Activated T-cell treated with anti-CD3 and anti-CD28 coated beads, Interleukin-2, amount 50 U/mL, for 4 hours (primary cell): ENCODE results near the gene TMEM132D. TPM values are rescaled to one million over a fixed set of nuclear protein-coding genes. Genes with fewer than 3 reads are reported as not detected.

Source experiments
- ATAC-seq, 2 donors: fragments of 200-7000 bp; cut with Tn5 transposase; one replicate each; pipeline ENCODE4 v1.10.0; 2021
- DNase-seq: peaks from one replicate; pipeline ENCODE4 v3.0.0-alpha.2; 2020
- H3K27me3 Mint-ChIP-seq: one replicate; pipeline ENCODE4 v1.8.0; 2021; ENCODE audit warnings: low read depth, mixed read lengths
- H3K36me3 Mint-ChIP-seq: one replicate; pipeline ENCODE4 v1.8.0; 2022; ENCODE audit warnings: mixed read lengths; ENCODE audit not compliant: insufficient read depth
- H3K4me1 Mint-ChIP-seq: one replicate; pipeline ENCODE4 v1.8.0; 2021; ENCODE audit warnings: low read depth, mixed read lengths
- H3K4me3 Mint-ChIP-seq: one replicate; pipeline ENCODE4 v1.8.0; 2021; ENCODE audit warnings: mild to moderate bottlenecking, moderate library complexity, mixed read lengths
- H3K9me3 Mint-ChIP-seq: one replicate; pipeline ENCODE4 v1.8.0; 2021; ENCODE audit warnings: mixed read lengths
- total RNA-seq, 3 donors: library from RNA; stranded (reverse); gene quantifications; one replicate each; pipeline ENCODE4 v1.2.1, GENCODE V29; 2021

Gene TMEM132D
- not detected for total RNA-seq

DNA sequence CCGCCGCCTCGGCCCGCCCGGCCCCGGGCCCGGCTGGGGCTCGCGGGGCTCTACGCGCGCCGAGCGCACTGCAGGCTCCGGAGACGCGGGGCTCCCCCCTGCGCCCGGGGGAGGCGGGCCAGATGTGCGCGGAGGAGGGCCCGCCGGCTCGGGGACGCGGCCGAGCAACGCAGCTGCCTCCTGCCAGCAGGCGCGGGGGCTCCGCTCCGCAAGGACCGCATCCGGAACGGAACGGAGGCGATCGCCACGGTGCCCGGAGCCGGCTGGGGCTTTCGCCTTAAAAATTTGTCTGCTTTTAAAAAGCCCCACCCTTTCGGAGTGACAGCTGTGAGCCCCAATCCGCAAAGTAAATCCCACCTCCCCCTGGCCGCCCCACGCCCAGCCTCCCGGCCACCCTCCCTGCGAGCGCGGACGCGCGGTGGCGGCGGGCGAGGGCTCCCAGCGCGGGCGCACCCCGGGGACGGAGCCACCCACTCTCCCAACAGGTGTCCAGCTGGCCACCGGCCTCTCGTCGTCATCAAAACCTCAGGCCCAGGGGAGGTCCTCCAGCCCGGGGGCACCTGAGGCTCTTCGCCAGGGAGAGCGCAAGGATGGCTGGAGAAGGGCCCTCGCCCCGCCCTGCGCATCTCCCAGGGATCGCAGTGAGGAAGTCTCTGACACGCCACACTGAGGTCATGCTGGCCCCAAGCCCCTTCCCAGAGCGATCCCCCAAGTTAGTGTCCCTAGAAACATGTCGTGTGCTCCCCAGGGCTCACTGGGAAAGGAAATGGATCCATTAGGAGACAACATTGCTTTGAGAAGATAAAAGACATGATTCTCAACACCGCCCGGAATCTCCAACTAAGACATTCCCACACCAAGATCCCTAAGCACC is at the start of gene TMEM132D:
Gene TMEM132D (minus strand): TSS at position 70 of the 874 bp plus-strand sequence.
- no peaks in the 10 kb centered on the region for H3K4me1 Mint-ChIP-seq
- no peak for ATAC-seq
- H3K36me3 Mint-ChIP-seq: no peaks in the 10 kb centered on the region
- H3K9me3 Mint-ChIP-seq: peaks cover 2% of the 10 kb centered on the region
- DNase-seq: no peak
- H3K27me3 Mint-ChIP-seq: peaks cover 36% of the 10 kb centered on the region
- H3K4me3 Mint-ChIP-seq: no peak within 1 kb of the TSS

- Mint-ChIP-seq H3K27me3 (no peaks in the 10 kb centered on the region), H3K4me1 (no peaks in the 10 kb centered on the region), H3K36me3 (no peaks in the 10 kb centered on the region), H3K9me3 (no peaks in the 10 kb centered on the region), H3K4me3 (no peak overlapping the region)
- no peak for ATAC-seq
- DNase-seq: no peak
These were observed 45.8 kb upstream of the TMEM132D start for GRCh38 chr12:129949651-129950050.

DNA sequence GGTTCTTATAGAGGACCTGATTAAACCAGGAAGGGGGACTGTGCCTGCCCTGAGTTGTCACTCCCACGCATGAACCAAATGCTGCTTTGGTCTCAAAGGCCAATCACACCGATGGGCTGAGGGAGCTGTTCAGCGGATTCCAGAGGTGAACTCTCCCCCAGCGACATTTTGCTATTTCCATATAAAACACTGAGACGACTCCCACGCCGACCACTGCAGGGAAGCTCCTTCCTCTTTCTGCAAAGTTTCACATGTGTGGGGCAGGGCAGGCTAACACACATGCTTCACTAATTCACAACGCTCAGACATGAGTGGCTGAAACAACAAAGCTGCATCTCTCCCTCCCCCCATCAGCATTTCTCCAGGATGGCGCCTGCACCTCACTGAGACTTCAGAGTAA is 37.8 kb upstream of the TMEM132D start:
- DNase-seq (no peak), ATAC-seq (no peak)
- Mint-ChIP-seq H3K4me3 (no peak overlapping the region), H3K9me3 (no peaks in the 10 kb centered on the region), H3K27me3 (no peaks in the 10 kb centered on the region), H3K4me1 (no peaks in the 10 kb centered on the region), H3K36me3 (no peaks in the 10 kb centered on the region)

DNA sequence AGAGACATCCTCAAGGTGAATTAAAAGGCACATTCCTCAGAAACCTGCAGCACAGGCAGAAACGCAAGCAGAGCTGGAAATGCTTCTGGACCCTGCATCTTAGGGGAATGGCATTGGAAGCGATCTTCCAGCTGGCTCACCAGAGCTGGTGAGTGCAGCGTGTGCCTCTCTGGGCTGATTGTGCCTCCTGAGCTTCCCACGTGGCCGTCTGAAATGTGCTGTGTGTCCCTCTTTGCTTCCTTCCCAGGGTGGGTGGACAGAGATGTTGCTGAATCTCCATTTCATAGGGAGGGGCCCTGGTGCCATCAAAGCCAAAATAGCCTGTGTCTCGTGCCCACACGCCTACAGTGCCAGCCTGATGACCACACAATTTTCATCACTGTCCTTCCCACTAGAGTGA is 34.3 kb upstream of the TMEM132D start:
- DNase-seq: no peak
- no peaks in the 10 kb centered on the region for H3K36me3 Mint-ChIP-seq
- H3K9me3 Mint-ChIP-seq: no peaks in the 10 kb centered on the region
- H3K27me3 Mint-ChIP-seq: no peaks in the 10 kb centered on the region
- H3K4me3 Mint-ChIP-seq: no peak overlapping the region
- no peak for ATAC-seq
- H3K4me1 Mint-ChIP-seq: no peaks in the 10 kb centered on the region

DNA sequence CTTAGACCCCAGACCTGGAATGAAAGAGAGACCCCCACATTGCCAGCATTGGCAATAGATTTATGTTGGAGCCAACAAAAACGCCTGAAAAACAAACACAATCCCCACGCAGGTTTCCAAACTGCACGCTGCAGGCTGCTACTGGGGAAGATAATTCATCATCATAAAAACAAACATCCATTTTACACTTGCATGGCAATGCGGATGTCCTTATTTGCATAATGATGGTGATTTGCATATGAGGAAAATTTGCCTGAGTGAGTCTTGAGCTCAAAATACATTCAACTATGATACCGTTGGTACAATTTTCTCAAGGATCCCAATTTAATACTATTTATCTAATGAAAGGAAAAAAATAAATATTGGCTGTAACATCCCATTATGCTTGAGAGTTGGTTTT is 33.6 kb upstream of the TMEM132D start:
- H3K36me3 Mint-ChIP-seq: no peaks in the 10 kb centered on the region
- H3K4me3 Mint-ChIP-seq: no peak overlapping the region
- H3K4me1 Mint-ChIP-seq: no peaks in the 10 kb centered on the region
- H3K27me3 Mint-ChIP-seq: no peaks in the 10 kb centered on the region
- no peak for DNase-seq
- no peak for ATAC-seq
- no peaks in the 10 kb centered on the region for H3K9me3 Mint-ChIP-seq

- Mint-ChIP-seq H3K27me3 (no peaks in the 10 kb centered on the region), H3K36me3 (no peaks in the 10 kb centered on the region), H3K4me1 (no peaks in the 10 kb centered on the region), H3K4me3 (no peak overlapping the region), H3K9me3 (peaks cover 17% of the 10 kb centered on the region)
- ATAC-seq: no peak
- no peak for DNase-seq
These were observed 24.8 kb upstream of the TMEM132D start for GRCh38 chr12:129928643-129929042.

DNA sequence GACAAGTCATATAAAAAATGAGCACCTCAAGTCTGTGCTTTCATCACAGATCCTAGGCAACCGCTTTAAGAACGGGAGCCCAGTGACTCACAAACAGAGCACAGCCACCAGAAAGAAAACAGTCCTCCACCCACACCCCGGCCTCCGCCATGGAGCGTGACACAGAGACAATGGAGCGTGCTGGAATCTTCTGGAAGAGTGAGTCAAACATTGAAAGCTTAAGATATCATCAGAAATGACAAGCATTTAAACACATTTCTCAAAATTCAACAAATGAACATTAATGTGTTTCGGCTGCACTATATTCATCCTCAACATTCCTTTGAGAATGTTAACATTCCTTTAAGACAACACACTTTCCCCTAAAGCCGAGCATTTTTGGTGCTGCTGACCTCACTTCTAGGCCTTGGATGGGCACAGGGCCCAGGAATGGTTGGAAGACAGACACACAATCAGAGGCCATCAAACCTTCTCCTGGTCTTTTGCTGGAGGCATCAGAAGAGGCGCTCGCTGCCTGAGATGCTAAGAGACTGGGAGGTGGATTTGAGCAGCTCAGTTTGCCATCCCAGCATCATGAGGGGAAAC is 23.6 kb upstream of the TMEM132D start:
- no peaks in the 10 kb centered on the region for H3K4me1 Mint-ChIP-seq
- ATAC-seq: no peak
- H3K27me3 Mint-ChIP-seq: no peaks in the 10 kb centered on the region
- H3K4me3 Mint-ChIP-seq: no peak overlapping the region
- DNase-seq: no peak
- H3K9me3 Mint-ChIP-seq: peaks cover 17% of the 10 kb centered on the region
- no peaks in the 10 kb centered on the region for H3K36me3 Mint-ChIP-seq

DNA sequence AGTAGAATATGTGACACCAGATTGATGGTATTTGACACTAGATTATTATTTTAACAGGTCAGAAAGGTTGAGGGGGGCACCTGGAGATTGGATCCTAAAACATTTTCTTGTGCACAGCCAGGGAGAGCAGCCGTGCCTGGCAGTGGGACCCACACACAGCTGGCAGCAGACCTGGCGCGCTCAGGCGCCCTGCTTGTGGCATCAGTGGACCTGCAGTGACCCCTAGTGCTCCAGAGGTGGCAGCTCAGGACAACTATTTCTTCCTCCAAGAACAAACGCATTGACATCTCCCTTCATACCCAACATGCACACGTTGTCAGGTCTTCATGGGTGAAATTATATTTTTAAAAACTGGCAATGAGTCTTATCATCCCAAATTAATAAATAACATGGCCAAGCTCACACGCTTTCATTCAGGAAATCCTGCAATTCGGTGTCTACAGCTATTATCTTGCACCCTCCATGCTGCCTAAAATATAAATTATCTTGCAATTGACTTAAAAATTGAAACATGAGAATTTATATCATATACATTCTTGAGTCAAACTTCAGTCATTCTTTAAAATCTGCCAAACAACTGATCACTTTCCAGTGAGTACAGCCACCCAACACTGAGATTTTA is 7.7 kb upstream of the TMEM132D start:
- Mint-ChIP-seq H3K9me3 (no peaks in the 10 kb centered on the region), H3K4me3 (no peak overlapping the region), H3K4me1 (no peaks in the 10 kb centered on the region), H3K36me3 (no peaks in the 10 kb centered on the region), H3K27me3 (no peaks in the 10 kb centered on the region)
- peak in 1 of 2 donors; percentile 48 for ATAC-seq
- no peak for DNase-seq

DNA sequence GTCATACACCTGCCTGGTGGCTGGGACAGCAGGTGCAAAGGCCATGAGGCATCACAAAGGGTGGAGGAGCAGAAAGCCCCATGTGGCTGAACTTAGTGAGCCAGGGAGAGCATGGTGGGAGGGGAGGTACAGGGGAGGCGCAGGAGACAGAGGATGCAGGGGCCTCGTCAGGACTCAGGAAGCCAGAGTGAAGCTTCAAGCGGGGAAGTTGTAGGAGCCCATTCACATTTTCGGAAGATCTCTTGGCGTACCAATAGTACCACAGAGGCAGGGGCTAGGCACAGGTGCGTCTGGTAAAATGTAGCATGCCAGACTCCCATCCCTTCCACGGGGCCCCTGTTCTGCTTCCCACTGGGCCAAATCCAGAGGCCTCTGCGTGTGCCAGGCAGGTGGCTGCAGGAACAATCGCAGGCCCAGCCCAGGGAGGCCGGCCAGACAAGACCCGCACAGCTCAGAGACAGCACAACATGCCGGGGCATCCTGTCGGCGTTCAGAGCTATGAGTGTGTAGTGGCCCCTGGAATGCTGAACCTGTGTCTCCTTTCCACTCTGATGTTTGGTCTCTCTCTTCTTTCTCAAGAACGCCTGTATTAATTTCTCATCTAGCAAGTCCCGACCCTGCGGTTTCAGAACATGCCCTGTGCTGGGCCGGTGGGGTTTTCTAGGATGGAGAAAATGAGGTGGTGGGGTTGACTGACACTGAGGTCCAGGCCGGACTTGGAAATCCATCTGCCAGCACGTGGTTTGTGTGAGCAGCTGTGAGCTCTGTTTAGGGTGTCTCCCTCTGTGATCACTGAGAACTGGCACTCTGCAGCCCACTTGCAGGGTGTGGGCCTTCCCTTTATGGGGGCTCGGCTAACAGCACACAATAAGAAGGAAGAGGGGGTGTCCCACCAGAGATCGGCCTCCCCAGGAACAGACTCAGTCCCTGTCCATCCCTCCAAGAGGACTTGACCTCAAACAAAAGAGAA is 5.5 kb upstream of the TMEM132D start:
- H3K9me3 Mint-ChIP-seq: no peaks in the 10 kb centered on the region
- ATAC-seq (no peak), DNase-seq (no peak)
- H3K27me3 Mint-ChIP-seq: peaks cover 17% of the 10 kb centered on the region
- H3K4me3 Mint-ChIP-seq: no peak overlapping the region
- no peaks in the 10 kb centered on the region for H3K36me3 Mint-ChIP-seq
- H3K4me1 Mint-ChIP-seq: no peaks in the 10 kb centered on the region

DNA sequence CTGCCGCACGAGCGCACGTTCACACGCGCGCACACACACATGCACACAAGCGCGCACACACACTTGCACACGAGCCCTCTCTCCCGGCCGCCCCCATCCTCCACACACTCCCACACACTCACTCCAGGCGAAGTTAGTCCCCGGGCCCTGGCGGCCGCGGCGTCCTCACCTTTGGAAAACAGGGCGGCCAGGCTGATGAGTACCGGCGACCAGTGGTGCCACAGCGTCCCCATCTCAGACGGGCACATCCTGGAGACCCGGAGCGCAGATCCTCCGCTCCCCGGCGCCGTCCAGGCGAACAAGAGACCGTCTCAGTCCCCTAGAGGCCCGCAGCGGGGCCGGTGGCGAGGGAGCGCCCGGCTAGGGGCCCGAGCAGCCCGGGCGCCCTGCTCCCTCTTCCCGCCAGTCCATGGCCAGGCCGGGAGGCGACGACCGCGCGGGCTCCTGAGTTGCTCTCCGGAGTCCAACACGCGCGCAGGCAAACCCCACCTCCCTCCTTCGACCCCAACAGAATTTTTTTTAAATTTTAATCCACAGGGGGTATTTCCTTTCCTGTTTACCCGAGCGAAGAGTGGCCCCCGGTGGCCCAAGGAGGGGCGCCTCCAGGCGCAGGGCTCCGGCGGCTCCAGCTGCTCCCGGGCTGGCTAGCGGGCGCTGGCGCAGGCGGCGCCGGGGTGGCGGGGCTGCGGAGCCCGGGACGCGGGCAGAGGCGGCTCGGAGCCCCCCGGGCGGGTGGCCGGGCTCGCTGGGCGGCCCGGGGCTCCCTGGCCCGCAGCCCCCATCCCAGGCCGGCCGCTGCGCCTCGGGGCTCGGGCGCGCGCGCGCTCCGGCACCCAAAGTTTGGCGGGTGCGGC is 506 bp downstream of the TMEM132D start:
- no peak for ATAC-seq
- Mint-ChIP-seq H3K4me1 (no peaks in the 10 kb centered on the region), H3K9me3 (peaks cover 2% of the 10 kb centered on the region), H3K4me3 (no peak overlapping the region), H3K36me3 (no peaks in the 10 kb centered on the region), H3K27me3 (peaks cover 36% of the 10 kb centered on the region)
- no peak for DNase-seq

- DNase-seq (no peak), ATAC-seq (no peak)
- H3K9me3 Mint-ChIP-seq: peaks cover 2% of the 10 kb centered on the region
- no peaks in the 10 kb centered on the region for H3K36me3 Mint-ChIP-seq
- no peak overlapping the region for H3K4me3 Mint-ChIP-seq
- H3K27me3 Mint-ChIP-seq: peaks cover 36% of the 10 kb centered on the region
- no peaks in the 10 kb centered on the region for H3K4me1 Mint-ChIP-seq
These were observed 1.3 kb downstream of the TMEM132D start for GRCh38 chr12:129902371-129903091.

DNA sequence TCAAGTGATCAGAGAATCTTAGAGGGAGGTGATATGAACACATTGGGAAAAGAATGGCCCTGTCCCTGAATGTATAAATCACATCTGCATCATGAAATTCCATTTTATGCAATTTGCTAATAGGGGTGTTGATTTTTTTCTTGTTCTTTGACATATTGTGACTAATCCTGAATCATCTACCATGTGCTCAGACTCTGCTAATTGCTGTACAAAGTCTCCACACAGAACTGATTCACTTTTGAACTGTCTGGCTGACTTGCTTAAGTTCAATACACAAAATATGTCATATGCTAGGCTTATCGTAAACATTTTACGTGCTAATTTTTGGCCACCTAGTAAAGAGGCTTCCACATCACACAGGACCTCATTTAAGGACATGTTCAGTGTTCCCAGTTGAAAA is 2.6 kb downstream of the TMEM132D start:
- Mint-ChIP-seq H3K4me3 (no peak overlapping the region), H3K27me3 (peaks cover 36% of the 10 kb centered on the region), H3K4me1 (no peaks in the 10 kb centered on the region), H3K36me3 (no peaks in the 10 kb centered on the region), H3K9me3 (peaks cover 2% of the 10 kb centered on the region)
- DNase-seq (no peak), ATAC-seq (no peak)

- Mint-ChIP-seq H3K4me3 (no peak overlapping the region), H3K9me3 (peaks cover 2% of the 10 kb centered on the region), H3K27me3 (peaks cover 28% of the 10 kb centered on the region), H3K36me3 (no peaks in the 10 kb centered on the region), H3K4me1 (no peaks in the 10 kb centered on the region)
- ATAC-seq: no peak
- no peak for DNase-seq
These were observed 3.5 kb downstream of the TMEM132D start for GRCh38 chr12:129900306-129900705.
